IMR-90 (cell line): ENCODE results near the gene SH3GL2. TPM values are rescaled to one million over a fixed set of nuclear protein-coding genes. Genes with fewer than 3 reads are reported as not detected.
A peak's percentile ranks its signal among the peaks of the same experiment; 100 is the strongest.

Experiments
- ATAC-seq: fragments of 200-7000 bp; cut with Tn5 transposase; 2 replicates; pipeline ENCODE4 v1.9.1; 2020; ENCODE audit warnings: low read depth, mild to moderate bottlenecking, moderate library complexity
- BruUV-seq: library from RNA; stranded (reverse); fragments of 400-500 nt; replicated peaks from 2 replicates; lab custom pipeline; 2021; lab: Mats Ljungman, UMichigan
- CTCF ChIA-PET: fragments of 300-600 bp; formaldehyde crosslinking; extraction: SDS; loops from one replicate; lab custom pipeline; 2021; ENCODE audit warnings: antibody characterized with exemption; lab: Yijun Ruan, JAX
- POLR2A ChIA-PET: fragments of 300-600 bp; sonication (Branson Sonifier 250); formaldehyde crosslinking; loops from one replicate; lab custom pipeline; 2022; ENCODE audit warnings: antibody characterized with exemption; ENCODE audit not compliant: unreplicated experiment; lab: Charles Lee
- DNase-seq: peaks from one replicate; pipeline ENCODE4 v3.0.0; 2013
- H2AFZ ChIP-seq: replicated peaks from 2 replicates; pipeline ENCODE3; 2013; ENCODE audit warnings: low read length, mild to moderate bottlenecking; ENCODE audit not compliant: poor library complexity
- H2AK5ac ChIP-seq: 2 replicates; pipeline ENCODE4 v1.6.1; 2013; ENCODE audit warnings: low read depth, low read length, inconsistent platforms
- H2AK9ac ChIP-seq: replicated peaks from 2 replicates; pipeline ENCODE3; 2013; ENCODE audit warnings: mild to moderate bottlenecking, low read depth, low read length, moderate library complexity; ENCODE audit not compliant: poor library complexity
- H2BK120ac ChIP-seq: 2 replicates; pipeline ENCODE4 v1.6.1; 2013; ENCODE audit warnings: low read depth, low read length, inconsistent platforms
- H2BK15ac ChIP-seq: 3 replicates; pipeline ENCODE4 v1.6.1; 2013; ENCODE audit warnings: low read depth, low read length, inconsistent platforms
- H2BK20ac ChIP-seq: 2 replicates; pipeline ENCODE4 v1.6.1; 2013; ENCODE audit warnings: low read depth, mild to moderate bottlenecking, inconsistent platforms, low read length, moderate library complexity
- H2BK5ac ChIP-seq: 2 replicates; pipeline ENCODE4 v1.6.1; 2013; ENCODE audit warnings: mild to moderate bottlenecking, low read depth, low read length, inconsistent platforms; ENCODE audit not compliant: poor library complexity, severe bottlenecking
- H3K14ac ChIP-seq: replicated peaks from 2 replicates; pipeline ENCODE4 v1.6.1; 2013; ENCODE audit warnings: low read depth, low read length, inconsistent platforms
- H3K18ac ChIP-seq: 2 replicates; pipeline ENCODE4 v1.6.1; 2013; ENCODE audit warnings: low read depth, low read length, control low read depth
- H3K23ac ChIP-seq: 2 replicates; pipeline ENCODE4 v1.6.1; 2013; ENCODE audit warnings: low read depth, low read length, inconsistent platforms
- H3K27ac ChIP-seq: 2 replicates; pipeline ENCODE4 v1.5.1; 2013; ENCODE audit warnings: mild to moderate bottlenecking, control low read depth, low read length; ENCODE audit not compliant: insufficient read depth
- H3K27me3 ChIP-seq: 2 replicates; pipeline ENCODE4 v1.6.1; 2013; ENCODE audit warnings: low read length; ENCODE audit not compliant: control insufficient read depth, insufficient read depth
- H3K36me3 ChIP-seq: 2 replicates; pipeline ENCODE4 v1.6.1; 2013; ENCODE audit warnings: low read length, mixed read lengths; ENCODE audit not compliant: control insufficient read depth, insufficient read depth
- H3K4ac ChIP-seq: 2 replicates; pipeline ENCODE4 v1.6.1; 2013; ENCODE audit warnings: low read depth, low read length, inconsistent platforms
- H3K4me1 ChIP-seq: 2 replicates; pipeline ENCODE4 v1.6.1; 2013; ENCODE audit warnings: low read length, mixed read lengths; ENCODE audit not compliant: control insufficient read depth, insufficient read depth
- H3K4me2 ChIP-seq: 2 replicates; pipeline ENCODE4 v1.6.1; 2013; ENCODE audit warnings: low read depth, mild to moderate bottlenecking, control low read depth, low read length, moderate library complexity
- H3K4me3 ChIP-seq: 2 replicates; pipeline ENCODE4 v1.5.1; 2013; ENCODE audit warnings: low read depth, mild to moderate bottlenecking, control low read depth, low read length, moderate library complexity; ENCODE audit not compliant: insufficient read depth
- H3K56ac ChIP-seq: 2 replicates; pipeline ENCODE4 v1.6.1; 2013; ENCODE audit warnings: low read length, inconsistent platforms; ENCODE audit not compliant: insufficient read depth; ENCODE audit errors: extremely low read depth
- H3K79me1 ChIP-seq, 2 experiments: 2 replicates each; pipeline ENCODE4 v1.6.1; 2013; ENCODE audit warnings: low read length in 2 of 2, inconsistent platforms in 1 of 2, low read depth in 1 of 2
- H3K9ac ChIP-seq: 2 replicates; pipeline ENCODE4 v1.6.1; 2013; ENCODE audit warnings: low read depth, low read length, control low read depth
- H3K9me1 ChIP-seq: 2 replicates; pipeline ENCODE4 v1.6.1; 2013; ENCODE audit warnings: low read length, inconsistent platforms; ENCODE audit not compliant: insufficient read depth
- H3K9me3 ChIP-seq: 2 replicates; pipeline ENCODE4 v1.6.1; 2013; ENCODE audit warnings: low read length; ENCODE audit not compliant: control insufficient read depth, insufficient read depth
- H4K20me1 ChIP-seq: 2 replicates; pipeline ENCODE4 v1.6.1; 2013; ENCODE audit warnings: low read length, inconsistent platforms; ENCODE audit not compliant: insufficient read depth
- H4K5ac ChIP-seq: 2 replicates; pipeline ENCODE4 v1.6.1; 2013; ENCODE audit warnings: mild to moderate bottlenecking, low read depth, low read length, control low read depth
- H4K8ac ChIP-seq, 2 experiments: 2 replicates each; pipeline ENCODE4 v1.6.1; 2013; ENCODE audit warnings: low read depth in 2 of 2, low read length in 2 of 2, control low read depth in 1 of 2, inconsistent platforms in 1 of 2
- H4K91ac ChIP-seq: 2 replicates; pipeline ENCODE4 v1.6.1; 2013; ENCODE audit warnings: low read depth, low read length, inconsistent platforms; ENCODE audit not compliant: insufficient read depth
- BHLHE40 ChIP-seq: fragments of 150-350 bp; IDR thresholded peaks from 2 replicates; pipeline ENCODE4 v1.6.1; 2016; ENCODE audit warnings: mild to moderate bottlenecking, low read depth, low read length
- ELK1 ChIP-seq: fragments of 150-350 bp; IDR thresholded peaks from 2 replicates; pipeline ENCODE4 v1.6.1; 2016; ENCODE audit warnings: low read depth, mild to moderate bottlenecking, low read length, moderate library complexity, borderline replicate concordance
- MAFK ChIP-seq: IDR thresholded peaks from 2 replicates; pipeline ENCODE4 v1.6.1; 2012; ENCODE audit warnings: low read depth, low read length, improper control_type of control experiment
- RFX5 ChIP-seq: IDR thresholded peaks from 2 replicates; pipeline ENCODE4 v1.8.0; 2012; ENCODE audit warnings: low read depth, mild to moderate bottlenecking, low read length, moderate library complexity
- WGBS, 2 experiments: methylation state at CpG; one replicate each; pipeline versions ENCODE4 v1.1.5 to v1.1.7; 2013; ENCODE audit warnings: missing lambda C conversion rate in 2 of 2; ENCODE audit not compliant: insufficient read length in 1 of 2; ENCODE audit errors: extremely low coverage in 2 of 2; 5-methylcytosine and 5-hydroxymethylcytosine counted together
- dilution Hi-C: fragments of 300-500 bp; cut with HindIII; formaldehyde crosslinking; loops from one replicate; pipeline ENCODE4 v1.14.3; 2018; ENCODE audit warnings: low sequenced_read_pairs; ENCODE audit not compliant: unreplicated experiment
- in situ Hi-C: fragments of 300-500 bp; cut with MboI; formaldehyde crosslinking; loops from 3 replicates; pipeline ENCODE4 v1.14.3; 2019; ENCODE audit warnings: low sequenced_read_pairs, inconsistent platforms, mixed read lengths
- intact Hi-C: fragments of 100-400 bp; cut with micrococcal nuclease; formaldehyde crosslinking; loops from 2 replicates; pipeline ENCODE4 v1.10.0; 2022
- polyA plus RNA-seq, 3 experiments: library from polyadenylated mRNA; depleted of rRNA; stranded (reverse); fragments of >200 nt; gene quantifications; 2 replicates each; pipeline ENCODE4 v1.2.3, GENCODE V29; 2012; ENCODE audit warnings: low replicate concordance in 1 of 3
- total RNA-seq: library from RNA; depleted of rRNA; stranded (reverse); fragments of >200 nt; gene quantifications from 2 replicates; pipeline ENCODE4 v1.2.3, GENCODE V29; 2012

Gene SH3GL2
- total and polyA plus RNA-seq, 2 of the 4 experiments (the other 2 are of a cell fraction) = under 0.01 to 0.05 TPM

- no peak overlapping the region for H3K9ac ChIP-seq
- H3K4me1 ChIP-seq = no peaks in the 10 kb centered on the region
- no TSS peak for BruUV-seq
- H2AK9ac ChIP-seq = no peak overlapping the region
- no peak overlapping the region for H2BK5ac ChIP-seq
- H3K14ac ChIP-seq = no peak overlapping the region
- no peak overlapping the region for H2BK20ac ChIP-seq
- in situ Hi-C loops = no loop called here
- no peak overlapping the region for H4K8ac ChIP-seq
- no peak overlapping the region for H3K23ac ChIP-seq
- no peaks in the 10 kb centered on the region; the same call in 1 of the 2 replicates for H3K27me3 ChIP-seq
- intact Hi-C loops = no loop called here
- no peaks in the 10 kb centered on the region for H3K36me3 ChIP-seq
- ChIA-PET POLR2A (no interaction called here), CTCF (interaction anchor here (0.5 kb wide), 1 partner anchor 10 kb away, joined by 4 read pairs; no protein-coding TSS in a partner anchor)
- no peak for ATAC-seq
- no peak overlapping the region for H3K18ac ChIP-seq
- no peak overlapping the region for H3K4me2 ChIP-seq
- H4K20me1 ChIP-seq = no peaks in the 10 kb centered on the region
- no peaks in the 10 kb centered on the region for H3K9me1 ChIP-seq
- no peak for DNase-seq
- WGBS, 2 experiments = no CpG with 5 or more reads among the region's 6 CpGs
- H3K9me3 ChIP-seq = no peaks in the 10 kb centered on the region
- H4K91ac ChIP-seq = no peak overlapping the region
- no peak overlapping the region for H2BK15ac ChIP-seq
- no peak overlapping the region for H3K4ac ChIP-seq
- H3K4me3 ChIP-seq = no peak overlapping the region
- dilution Hi-C loops = loop anchor here (25.0 kb wide), 1 partner anchor 252 kb away; no protein-coding TSS in a partner anchor
- H4K5ac ChIP-seq = no peak overlapping the region
- TF ChIP-seq RFX5 (no peak), BHLHE40 (no peak), ELK1 (no peak), MAFK (peak; percentile 61)
- H2AK5ac ChIP-seq = no peak overlapping the region
- H3K79me1 ChIP-seq = no peaks in the 10 kb centered on the region
- H2AFZ ChIP-seq = no peak overlapping the region
- H3K56ac ChIP-seq = no peak overlapping the region
- no peak overlapping the region for H2BK120ac ChIP-seq
- no peak overlapping the region for H3K27ac ChIP-seq
Observed at GRCh38 chr9:17789316-17789715, 210.4 kb downstream of the SH3GL2 start.
